GM20000 (cell line): ENCODE measurements around the gene SLC4A2.

Source experiments
- DNase-seq: peaks from one replicate; pipeline ENCODE4 v3.0.0; 2012; ENCODE audit warnings: low spot score
- CTCF ChIP-seq: IDR thresholded peaks from 2 replicates; pipeline ENCODE4 v1.5.1; 2012; ENCODE audit warnings: mild to moderate bottlenecking, control low read depth; ENCODE audit errors: extremely low read depth, missing control alignments

The SLC4A2 gene

GRCh38 chr7:151053096-151053495 is 6.3 kb upstream of the SLC4A2 start:
- no peak for DNase-seq
- TF ChIP-seq CTCF, result no peak

GRCh38 chr7:151053751-151054150 is 5.6 kb upstream of the SLC4A2 start:
- no peak for TF ChIP-seq CTCF
- DNase-seq, result no peak

- no peak for TF ChIP-seq CTCF
- no peak for DNase-seq
Measured at GRCh38 chr7:151056283-151056665, 3.1 kb upstream of the SLC4A2 start.

- TF ChIP-seq CTCF, result no peak
- no peak for DNase-seq
Measured at GRCh38 chr7:151056666-151057505, 2.5 kb upstream of the SLC4A2 start.

- DNase-seq, result no peak
- no peak for TF ChIP-seq CTCF
Measured at GRCh38 chr7:151057506-151057988, 1.8 kb upstream of the SLC4A2 start, which contains the start of gene CDK5. CDK5 (minus strand) TSS chr7:151057897; CDS start chr7:151057848, 49 bp downstream.

GRCh38 chr7:151057989-151058780 is 1.2 kb upstream of the SLC4A2 start:
- no peak for TF ChIP-seq CTCF
- peak; percentile 99 for DNase-seq
